Activated naive CD8-positive, alpha-beta T cell treated with anti-CD3 and anti-CD28 coated beads, Interleukin-2, amount 50 U/mL, for 24 hours (primary cell): ENCODE results near the gene DOK6.

Experiments used
- ATAC-seq: fragments of 150-1000 bp; cut with Tn5 transposase; one replicate; pipeline ENCODE4 v1.10.0; 2021
- DNase-seq: peaks from one replicate; pipeline ENCODE4 v3.0.0; 2021
- H3K27ac Mint-ChIP-seq: one replicate; pipeline ENCODE4 v1.8.0; 2021; ENCODE audit warnings: mild to moderate bottlenecking, mixed read lengths
- H3K27me3 Mint-ChIP-seq: one replicate; pipeline ENCODE4 v1.8.0; 2021; ENCODE audit warnings: mixed read lengths
- H3K36me3 Mint-ChIP-seq: one replicate; pipeline ENCODE4 v1.8.0; 2021; ENCODE audit warnings: low read depth, mixed read lengths
- H3K4me1 Mint-ChIP-seq: one replicate; pipeline ENCODE4 v1.8.0; 2021; ENCODE audit warnings: mixed read lengths
- H3K4me3 Mint-ChIP-seq: one replicate; pipeline ENCODE4 v1.8.0; 2021; ENCODE audit warnings: mild to moderate bottlenecking, moderate library complexity, mixed read lengths
- H3K9me3 Mint-ChIP-seq: one replicate; pipeline ENCODE4 v1.8.0; 2021; ENCODE audit warnings: mixed read lengths

Gene DOK6

DNA sequence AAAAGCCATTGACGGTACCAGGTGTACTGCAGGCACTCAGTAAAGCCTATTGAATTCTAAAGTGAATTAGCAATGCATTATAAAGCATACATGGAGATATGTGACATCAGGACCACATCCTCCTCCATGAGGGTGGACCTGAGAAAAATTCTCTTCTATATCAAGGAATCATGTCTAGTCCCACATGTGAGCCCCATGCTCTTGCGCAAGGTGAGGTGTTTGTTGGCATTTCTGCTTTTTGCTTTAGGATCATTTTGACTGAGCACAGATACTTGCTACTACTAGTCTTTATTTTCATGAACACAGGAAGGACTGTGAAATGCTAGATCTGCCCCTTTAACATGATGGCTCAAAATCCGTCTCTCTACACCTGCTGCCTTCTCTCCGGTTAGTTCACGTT is 363.1 kb downstream of the DOK6 start:
- peaks cover 3% of the 10 kb centered on the region for H3K9me3 Mint-ChIP-seq

DNA sequence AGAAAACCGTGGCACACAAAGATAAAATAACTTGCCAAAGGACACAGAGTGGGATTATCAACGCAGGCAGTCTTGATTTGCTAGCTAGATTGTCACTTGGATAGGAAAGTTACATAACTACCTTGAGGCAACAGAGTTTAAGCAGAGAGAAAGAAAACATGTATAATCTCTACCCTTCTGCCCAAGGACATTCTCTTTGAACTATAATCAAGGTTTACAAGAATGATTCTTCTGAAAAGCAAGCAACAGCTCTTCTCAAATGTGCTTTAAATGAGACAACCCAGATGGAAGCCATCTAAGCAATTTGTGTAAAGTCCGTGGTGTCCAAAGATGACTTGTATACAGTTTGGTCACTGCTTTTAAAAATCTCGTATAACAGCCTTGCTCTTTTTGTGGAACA is 369.6 kb downstream of the DOK6 start:
- H3K4me1 Mint-ChIP-seq = peaks cover 11% of the 10 kb centered on the region
- no peaks in the 10 kb centered on the region for H3K27me3 Mint-ChIP-seq
- no peak for ATAC-seq
- H3K4me3 Mint-ChIP-seq = no peak overlapping the region
- H3K27ac Mint-ChIP-seq = no peak overlapping the region
- DNase-seq = no peak
- no peaks in the 10 kb centered on the region for H3K36me3 Mint-ChIP-seq
- peaks cover 11% of the 10 kb centered on the region for H3K9me3 Mint-ChIP-seq

More for the DNA sequence above, 363.1 kb downstream of the DOK6 start:
- no peaks in the 10 kb centered on the region for H3K36me3 Mint-ChIP-seq
- DNase-seq (no peak), ATAC-seq (no peak)
- H3K27ac Mint-ChIP-seq = no peak overlapping the region
- H3K4me3 Mint-ChIP-seq = no peak overlapping the region
- no peaks in the 10 kb centered on the region for H3K27me3 Mint-ChIP-seq
- no peaks in the 10 kb centered on the region for H3K4me1 Mint-ChIP-seq

DNA sequence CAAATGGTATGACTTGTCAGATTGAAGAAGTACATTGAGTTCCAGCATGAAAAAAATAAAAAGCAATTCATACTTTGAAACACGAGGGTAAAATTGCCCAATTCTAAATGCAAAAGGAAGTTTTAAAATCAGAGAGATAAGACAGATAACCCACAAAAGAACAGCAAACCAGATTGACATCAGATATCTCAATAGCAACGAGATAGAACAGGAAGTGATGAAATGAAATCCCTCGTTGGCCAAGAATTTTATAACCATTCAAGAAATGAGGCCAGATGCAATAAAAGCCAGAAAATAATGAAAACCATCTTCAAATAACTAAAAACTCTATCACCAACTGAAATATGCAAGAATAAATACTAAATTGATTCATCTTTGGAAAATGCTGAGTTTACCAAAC is 374.1 kb downstream of the DOK6 start:
- Mint-ChIP-seq H3K4me1 (peaks cover 9% of the 10 kb centered on the region), H3K27me3 (no peaks in the 10 kb centered on the region), H3K27ac (no peak overlapping the region), H3K9me3 (peaks cover 11% of the 10 kb centered on the region), H3K36me3 (no peaks in the 10 kb centered on the region), H3K4me3 (no peak overlapping the region)
- ATAC-seq (no peak), DNase-seq (no peak)

GRCh38 chr18:69777248-69777647 is 376.6 kb downstream of the DOK6 start:
- Mint-ChIP-seq H3K27me3 (no peaks in the 10 kb centered on the region), H3K27ac (no peak overlapping the region), H3K4me3 (no peak overlapping the region)

GRCh38 chr18:69778680-69779079 is 378.0 kb downstream of the DOK6 start:
- Mint-ChIP-seq H3K27ac (no peak overlapping the region), H3K36me3 (no peaks in the 10 kb centered on the region), H3K4me3 (no peak overlapping the region), H3K9me3 (peaks cover 11% of the 10 kb centered on the region), H3K27me3 (no peaks in the 10 kb centered on the region), H3K4me1 (peaks cover 8% of the 10 kb centered on the region)
- no peak for ATAC-seq
- no peak for DNase-seq

More at GRCh38 chr18:69777248-69777647, 376.6 kb downstream of the DOK6 start:
- Mint-ChIP-seq H3K36me3 (no peaks in the 10 kb centered on the region), H3K4me1 (peaks cover 7% of the 10 kb centered on the region), H3K9me3 (peaks cover 11% of the 10 kb centered on the region)
- ATAC-seq (no peak), DNase-seq (no peak)

GRCh38 chr18:69780851-69781250 is 380.2 kb downstream of the DOK6 start:
- no peaks in the 10 kb centered on the region for H3K36me3 Mint-ChIP-seq
- peaks cover 11% of the 10 kb centered on the region for H3K4me1 Mint-ChIP-seq
- no peak overlapping the region for H3K4me3 Mint-ChIP-seq
- H3K9me3 Mint-ChIP-seq = no peaks in the 10 kb centered on the region
- no peaks in the 10 kb centered on the region for H3K27me3 Mint-ChIP-seq
- DNase-seq = no peak
- no peak for ATAC-seq
- H3K27ac Mint-ChIP-seq = no peak overlapping the region

DNA sequence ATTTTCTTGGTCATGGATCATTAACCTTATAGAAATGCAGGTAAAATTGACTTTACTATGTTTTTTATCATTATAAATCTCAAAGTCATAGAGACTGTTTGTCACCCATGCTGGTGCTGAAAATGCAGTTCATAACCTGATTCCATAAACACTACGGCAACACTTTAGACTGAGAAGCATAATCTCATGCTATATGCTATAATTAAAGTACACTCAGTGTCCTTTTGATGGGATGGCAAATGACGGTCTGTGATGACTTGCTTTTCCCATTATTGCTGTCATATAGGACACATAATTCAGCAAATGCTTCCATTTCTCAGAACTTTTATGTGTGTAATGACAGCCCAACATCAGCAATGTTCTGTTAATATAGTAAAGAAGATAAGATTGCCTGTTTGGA is 384.1 kb downstream of the DOK6 start:
- Mint-ChIP-seq H3K36me3 (no peaks in the 10 kb centered on the region), H3K4me3 (no peak overlapping the region), H3K27me3 (no peaks in the 10 kb centered on the region), H3K27ac (no peak overlapping the region), H3K9me3 (no peaks in the 10 kb centered on the region), H3K4me1 (peaks cover 21% of the 10 kb centered on the region)
- ATAC-seq (no peak), DNase-seq (no peak)

- Mint-ChIP-seq H3K4me3 (no peak overlapping the region), H3K4me1 (peaks cover 21% of the 10 kb centered on the region), H3K27ac (no peak overlapping the region), H3K36me3 (no peaks in the 10 kb centered on the region), H3K9me3 (no peaks in the 10 kb centered on the region), H3K27me3 (no peaks in the 10 kb centered on the region)
- ATAC-seq (no peak), DNase-seq (no peak)
Measured at GRCh38 chr18:69785466-69785865, 384.8 kb downstream of the DOK6 start.

DNA sequence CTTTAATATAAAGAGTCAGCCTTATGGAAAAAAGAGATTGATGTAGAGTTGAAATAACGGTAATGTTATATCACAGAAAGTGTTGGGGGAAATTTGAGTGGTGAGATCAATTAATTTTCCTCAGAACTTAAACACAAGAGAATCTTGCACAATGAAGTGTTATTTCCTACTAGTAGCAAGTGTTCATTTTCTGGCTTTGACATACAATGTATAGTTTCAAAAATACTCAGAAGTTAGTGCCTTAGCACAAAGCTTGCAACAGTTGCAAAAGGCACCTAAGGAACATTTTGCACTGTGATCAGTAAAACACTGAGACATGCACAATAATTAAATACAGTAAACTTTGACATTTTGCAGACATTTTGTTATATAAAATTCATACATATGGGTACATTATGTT is 385.7 kb downstream of the DOK6 start:
- Mint-ChIP-seq H3K36me3 (no peaks in the 10 kb centered on the region), H3K9me3 (no peaks in the 10 kb centered on the region), H3K4me1 (peaks cover 21% of the 10 kb centered on the region), H3K27me3 (no peaks in the 10 kb centered on the region), H3K27ac (no peak overlapping the region), H3K4me3 (no peak overlapping the region)
- peak; percentile 46 for ATAC-seq
- DNase-seq = no peak

DNA sequence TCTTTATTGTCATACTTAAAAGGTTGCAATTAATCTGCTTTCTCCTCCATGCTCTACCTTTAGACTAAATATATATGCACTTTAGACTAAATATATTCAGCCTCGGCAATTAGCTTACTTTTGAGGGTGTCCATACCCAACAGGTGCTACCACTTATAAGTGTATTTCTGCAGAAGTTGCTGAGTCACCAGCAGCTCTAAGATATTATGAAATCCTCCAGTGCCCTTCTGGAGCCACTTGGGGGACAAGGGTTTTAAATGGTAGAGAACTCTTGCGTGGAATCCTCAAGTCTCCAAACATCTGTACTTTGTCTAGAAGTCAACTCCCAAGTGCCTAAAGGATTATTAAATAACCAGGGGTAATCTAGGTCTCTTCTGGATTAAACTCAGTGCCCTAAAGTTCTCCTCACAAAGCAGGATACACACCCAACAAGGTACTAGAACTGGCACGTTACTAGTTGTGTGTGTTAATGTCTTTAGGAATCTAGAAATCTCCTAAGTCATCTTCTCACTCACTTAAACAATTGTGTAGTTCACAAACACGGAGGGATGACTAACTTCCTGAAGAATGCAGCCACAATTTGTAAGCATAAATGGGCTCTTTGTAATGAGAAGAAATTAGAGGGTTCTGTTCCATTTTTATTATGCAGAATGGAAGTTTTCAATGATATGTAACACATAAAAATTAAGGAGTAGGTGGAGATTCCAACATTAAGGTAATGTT is 387.3 kb downstream of the DOK6 start:
- DNase-seq (no peak), ATAC-seq (no peak)
- H3K9me3 Mint-ChIP-seq = no peaks in the 10 kb centered on the region
- H3K4me3 Mint-ChIP-seq = no peak overlapping the region
- no peaks in the 10 kb centered on the region for H3K27me3 Mint-ChIP-seq
- peaks cover 19% of the 10 kb centered on the region for H3K4me1 Mint-ChIP-seq
- no peaks in the 10 kb centered on the region for H3K36me3 Mint-ChIP-seq
- no peak overlapping the region for H3K27ac Mint-ChIP-seq

DNA sequence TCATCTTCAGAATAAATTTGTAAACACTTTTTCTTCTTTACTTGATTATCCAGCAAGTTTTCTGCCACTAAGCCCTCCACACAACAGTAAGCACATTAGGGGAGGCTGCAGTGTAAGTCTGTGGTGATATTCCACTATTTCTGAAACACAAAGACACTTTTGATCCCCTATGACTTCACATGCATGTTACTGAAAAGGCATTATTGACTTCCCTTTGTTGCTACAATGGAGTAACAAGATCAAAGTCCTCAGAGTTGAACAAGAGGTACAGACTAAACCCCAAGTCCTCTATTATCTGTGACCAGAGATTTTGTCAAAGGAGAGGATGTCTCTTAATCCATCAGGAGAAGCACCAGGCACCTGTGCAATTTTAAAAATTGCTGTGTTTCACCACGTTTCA is 389.1 kb downstream of the DOK6 start:
- H3K27ac Mint-ChIP-seq = no peak overlapping the region
- no peak for ATAC-seq
- peaks cover 19% of the 10 kb centered on the region for H3K4me1 Mint-ChIP-seq
- no peaks in the 10 kb centered on the region for H3K36me3 Mint-ChIP-seq
- H3K4me3 Mint-ChIP-seq = no peak overlapping the region
- H3K9me3 Mint-ChIP-seq = no peaks in the 10 kb centered on the region
- H3K27me3 Mint-ChIP-seq = no peaks in the 10 kb centered on the region
- DNase-seq = no peak

DNA sequence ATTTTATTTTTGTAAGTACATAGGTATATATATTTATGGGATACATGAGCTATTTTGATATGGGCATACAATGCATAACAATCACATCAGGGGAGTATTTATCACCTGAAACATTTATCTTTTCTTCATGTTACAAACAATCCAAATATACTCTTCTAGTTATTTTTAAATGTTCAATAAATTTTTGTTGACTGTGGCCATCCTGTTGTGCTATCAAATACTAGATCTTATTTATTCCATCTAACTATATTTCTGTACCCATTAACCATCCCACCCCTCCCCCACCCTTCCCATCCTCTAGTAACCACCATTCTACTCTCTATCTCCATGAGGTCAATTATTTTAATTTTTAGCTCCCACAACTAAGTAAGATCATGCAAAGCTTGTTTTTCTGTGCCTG is 390.0 kb downstream of the DOK6 start:
- DNase-seq = no peak
- Mint-ChIP-seq H3K4me1 (peaks cover 14% of the 10 kb centered on the region), H3K36me3 (no peaks in the 10 kb centered on the region), H3K4me3 (no peak overlapping the region), H3K27me3 (no peaks in the 10 kb centered on the region), H3K27ac (no peak overlapping the region), H3K9me3 (no peaks in the 10 kb centered on the region)
- ATAC-seq = no peak

GRCh38 chr18:69795791-69796190 is 395.1 kb downstream of the DOK6 start:
- Mint-ChIP-seq H3K9me3 (no peaks in the 10 kb centered on the region), H3K27ac (no peak overlapping the region), H3K27me3 (no peaks in the 10 kb centered on the region), H3K4me3 (no peak overlapping the region), H3K4me1 (no peaks in the 10 kb centered on the region), H3K36me3 (no peaks in the 10 kb centered on the region)
- DNase-seq (no peak), ATAC-seq (no peak)

- Mint-ChIP-seq H3K27me3 (no peaks in the 10 kb centered on the region), H3K4me1 (no peaks in the 10 kb centered on the region), H3K9me3 (peaks cover under 1% of the 10 kb centered on the region), H3K4me3 (no peak overlapping the region), H3K27ac (no peak overlapping the region), H3K36me3 (no peaks in the 10 kb centered on the region)
- ATAC-seq (no peak), DNase-seq (no peak)
Measured at GRCh38 chr18:69804776-69805501, 404.3 kb downstream of the DOK6 start.

DNA sequence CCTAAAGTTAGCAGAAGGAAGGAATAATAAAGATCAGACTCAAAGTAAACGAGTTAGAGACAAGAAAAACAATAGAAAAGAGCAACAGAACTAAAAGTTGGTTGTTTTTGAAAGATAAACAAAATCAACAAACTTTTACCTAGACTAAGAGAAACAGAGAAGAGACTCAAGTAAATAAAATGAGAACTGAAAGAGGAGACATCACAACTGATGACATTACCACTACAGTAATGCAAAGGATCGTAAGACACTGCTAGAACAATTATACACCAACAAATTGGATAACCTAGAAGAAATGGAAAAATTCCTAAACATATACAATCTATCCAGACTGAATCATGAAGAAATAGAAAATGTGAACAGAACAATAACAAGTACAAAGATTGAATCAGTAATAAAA is 407.7 kb downstream of the DOK6 start:
- Mint-ChIP-seq H3K27ac (no peak overlapping the region), H3K4me1 (no peaks in the 10 kb centered on the region), H3K27me3 (no peaks in the 10 kb centered on the region), H3K4me3 (no peak overlapping the region), H3K9me3 (peaks cover 5% of the 10 kb centered on the region), H3K36me3 (peaks cover 8% of the 10 kb centered on the region)
- no peak for DNase-seq
- ATAC-seq = no peak
